Breast epithelium (tissue), 3 donors: ENCODE measurements around the gene VGLL4.

Source experiments
- POLR2A ChIP-seq: fragments of 450-650 bp; IDR thresholded peaks from one replicate; pipeline ENCODE4 v1.6.1; 2016; ENCODE audit warnings: antibody characterized with exemption, mild to moderate bottlenecking, moderate library complexity
- POLR2AphosphoS5 ChIP-seq, 3 donors: sonication (generic); formaldehyde crosslinking; IDR thresholded peaks; one replicate each; pipeline ENCODE4 v1.6.1; 2017; ENCODE audit warnings: antibody characterized with exemption in 3 of 3
- TF ChIP-seq, protein P1 (sequence below), 3 donors: fragments of 450-650 bp; IDR thresholded peaks; one replicate each; pipeline ENCODE4 v1.5.1; 2016 to 2017; ENCODE audit warnings: antibody characterized with exemption in 3 of 3, mild to moderate bottlenecking in 3 of 3, moderate library complexity in 3 of 3

DNA sequence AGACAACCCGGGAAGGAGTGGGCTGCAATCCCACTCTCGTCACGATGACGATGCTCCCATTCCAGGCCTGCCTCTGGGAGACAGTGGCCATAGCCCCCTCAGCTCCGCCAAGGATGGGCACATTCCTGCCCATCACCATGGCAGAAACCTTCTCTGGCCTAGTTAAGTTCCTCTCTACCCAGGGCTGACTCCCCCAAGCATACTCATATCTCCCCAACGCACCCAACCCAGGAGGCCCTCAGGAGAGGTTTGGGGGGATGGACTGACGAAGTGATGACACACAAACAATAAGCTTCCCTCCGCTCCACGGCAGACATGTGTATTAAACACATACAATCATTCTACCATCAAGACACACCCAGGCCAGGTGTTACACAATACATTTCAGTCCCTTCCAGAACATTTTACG is 60.1 kb downstream of the VGLL4 start:
- TF ChIP-seq POLR2AphosphoS5 (IDR thresholded peaks at IDR 0.05), result no peak
- TF ChIP-seq POLR2A, result no peak
- TF ChIP-seq, protein P1, sequence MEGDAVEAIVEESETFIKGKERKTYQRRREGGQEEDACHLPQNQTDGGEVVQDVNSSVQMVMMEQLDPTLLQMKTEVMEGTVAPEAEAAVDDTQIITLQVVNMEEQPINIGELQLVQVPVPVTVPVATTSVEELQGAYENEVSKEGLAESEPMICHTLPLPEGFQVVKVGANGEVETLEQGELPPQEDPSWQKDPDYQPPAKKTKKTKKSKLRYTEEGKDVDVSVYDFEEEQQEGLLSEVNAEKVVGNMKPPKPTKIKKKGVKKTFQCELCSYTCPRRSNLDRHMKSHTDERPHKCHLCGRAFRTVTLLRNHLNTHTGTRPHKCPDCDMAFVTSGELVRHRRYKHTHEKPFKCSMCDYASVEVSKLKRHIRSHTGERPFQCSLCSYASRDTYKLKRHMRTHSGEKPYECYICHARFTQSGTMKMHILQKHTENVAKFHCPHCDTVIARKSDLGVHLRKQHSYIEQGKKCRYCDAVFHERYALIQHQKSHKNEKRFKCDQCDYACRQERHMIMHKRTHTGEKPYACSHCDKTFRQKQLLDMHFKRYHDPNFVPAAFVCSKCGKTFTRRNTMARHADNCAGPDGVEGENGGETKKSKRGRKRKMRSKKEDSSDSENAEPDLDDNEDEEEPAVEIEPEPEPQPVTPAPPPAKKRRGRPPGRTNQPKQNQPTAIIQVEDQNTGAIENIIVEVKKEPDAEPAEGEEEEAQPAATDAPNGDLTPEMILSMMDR (IDR thresholded peaks at IDR 0.05), result no peak
